GM21619 (cell line): ENCODE measurements around the gene MOSPD3.
A peak's percentile ranks its signal among the peaks of the same experiment; 100 is the strongest.

Source experiments
- ATAC-seq: cut with Tn5 transposase; IDR thresholded peaks from one replicate; pipeline ENCODE4 v1.9.1; 2021; ENCODE audit not compliant: unreplicated experiment

Gene MOSPD3

DNA sequence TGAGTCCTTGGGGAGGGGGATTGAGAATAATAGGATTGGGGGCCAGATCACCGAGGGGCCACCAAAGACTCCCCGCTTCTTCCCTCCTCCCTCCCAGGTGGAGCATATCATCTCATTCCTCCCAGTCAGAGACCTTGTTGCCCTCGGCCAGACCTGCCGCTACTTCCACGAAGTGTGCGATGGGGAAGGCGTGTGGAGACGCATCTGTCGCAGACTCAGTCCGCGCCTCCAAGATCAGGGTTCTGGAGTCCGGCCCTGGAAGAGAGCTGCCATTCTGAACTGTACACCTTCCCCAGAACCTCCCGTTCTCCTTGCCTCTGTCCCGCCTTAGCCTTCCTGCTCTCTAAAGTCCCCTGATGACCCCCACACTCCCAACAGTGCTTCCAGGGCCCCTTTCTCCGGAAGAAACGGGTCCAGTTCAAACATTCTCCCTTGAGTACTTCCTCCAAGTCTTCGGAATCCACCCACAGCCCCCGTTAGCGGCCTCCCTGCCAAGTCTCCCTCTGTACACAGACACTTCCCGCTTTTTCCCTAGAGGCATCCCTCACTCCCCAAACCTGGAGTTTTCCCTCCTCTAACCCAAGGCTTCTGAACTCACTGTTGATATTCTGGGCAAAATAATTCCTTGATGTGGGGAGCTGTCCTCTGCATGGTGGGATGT, 22.1 kb upstream of the MOSPD3 start:
- ATAC-seq = no peak

DNA sequence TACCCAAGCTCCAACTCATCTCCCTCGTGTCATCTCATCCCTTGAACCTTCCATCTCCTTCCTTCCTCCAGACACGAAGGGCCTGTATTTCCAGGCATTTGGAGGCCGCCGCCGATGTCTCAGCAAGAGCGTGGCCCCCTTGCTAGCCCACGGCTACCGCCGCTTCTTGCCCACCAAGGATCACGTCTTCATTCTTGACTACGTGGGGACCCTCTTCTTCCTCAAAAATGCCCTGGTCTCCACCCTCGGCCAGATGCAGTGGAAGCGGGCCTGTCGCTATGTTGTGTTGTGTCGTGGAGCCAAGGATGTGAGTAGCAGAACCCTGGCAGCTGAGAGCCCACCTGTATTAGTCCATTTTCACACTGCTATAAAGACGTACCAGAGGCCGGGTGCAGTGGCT, 20.7 kb upstream of the MOSPD3 start:
- no peak for ATAC-seq

DNA sequence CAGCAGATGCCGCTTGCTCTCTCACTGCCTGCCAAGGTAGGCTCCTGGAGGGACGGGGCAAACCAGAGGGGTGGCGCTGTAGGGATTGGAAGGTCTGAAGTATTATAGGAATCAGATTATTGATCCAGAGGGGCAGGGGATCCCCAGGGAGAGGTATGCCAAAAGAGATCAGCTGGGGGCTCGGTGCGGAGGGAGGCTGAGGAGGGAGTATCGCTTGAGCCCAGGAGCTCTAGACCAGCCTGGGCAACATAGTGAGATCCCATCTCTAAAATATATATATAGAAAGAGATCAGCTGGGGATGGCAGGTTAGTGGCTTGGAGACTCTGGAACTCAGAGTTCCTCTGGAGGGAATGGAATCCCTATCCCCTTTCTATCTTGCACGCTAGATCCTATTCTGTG, 17.2 kb upstream of the MOSPD3 start:
- ATAC-seq = no peak

DNA sequence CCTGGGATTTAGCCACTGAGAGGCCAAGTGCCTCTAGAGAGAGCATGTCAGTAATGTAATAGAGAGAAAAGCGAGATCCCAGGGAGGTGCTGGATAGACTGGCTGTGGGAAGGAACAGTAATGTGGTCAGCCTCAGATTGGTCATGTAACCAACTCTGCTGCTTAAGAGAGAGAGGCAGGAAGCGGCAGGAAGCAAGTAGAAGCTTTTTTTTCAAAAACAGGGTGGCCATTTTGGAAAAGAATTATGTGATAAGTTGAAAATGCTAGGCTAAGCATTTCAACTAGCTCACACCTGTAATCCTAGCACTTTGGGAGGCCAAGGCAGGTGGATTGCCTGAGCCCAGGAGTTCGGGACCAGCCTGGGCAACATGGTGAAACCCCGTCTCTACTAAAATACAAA, 13.9 kb upstream of the MOSPD3 start:
- ATAC-seq = no peak

DNA sequence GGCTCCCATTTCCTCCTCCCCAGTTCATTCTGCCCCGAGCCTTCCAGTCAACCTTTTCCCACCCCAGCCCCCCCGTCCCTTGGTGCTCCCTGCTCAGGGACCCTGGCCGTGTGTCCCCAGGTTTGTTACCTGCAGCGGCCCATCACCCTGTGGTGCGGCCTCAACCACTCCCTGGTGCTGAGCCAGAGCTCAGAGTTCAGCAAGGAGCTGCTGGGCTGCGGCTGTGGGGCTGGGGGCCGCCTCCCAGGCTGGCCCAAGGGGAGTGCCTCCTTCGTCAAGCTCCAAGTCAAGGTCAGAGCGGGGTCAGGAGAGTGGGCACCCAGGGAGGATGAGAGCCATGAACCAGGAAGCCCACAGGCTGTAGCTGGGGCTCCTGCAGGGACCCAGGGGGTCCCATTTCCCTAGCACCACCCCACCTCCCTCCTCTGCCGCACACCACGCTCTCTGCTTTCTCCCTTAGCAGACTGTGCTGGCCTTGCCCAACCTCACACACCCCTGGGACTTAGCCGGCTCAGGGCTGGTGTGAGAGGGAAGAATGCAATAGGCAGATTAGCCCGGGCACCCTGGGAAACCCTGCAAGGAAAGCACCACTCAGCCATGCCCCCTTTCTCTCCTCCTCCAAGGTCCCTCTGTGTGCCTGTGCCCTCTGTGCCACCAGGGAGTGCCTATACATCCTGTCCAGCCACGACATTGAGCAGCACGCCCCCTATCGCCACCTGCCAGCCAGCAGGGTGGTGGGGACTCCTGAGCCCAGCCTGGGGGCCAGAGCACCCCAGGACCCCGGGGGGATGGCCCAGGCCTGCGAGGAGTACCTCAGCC, 12.2 kb upstream of the MOSPD3 start:
- ATAC-seq = no peak

DNA sequence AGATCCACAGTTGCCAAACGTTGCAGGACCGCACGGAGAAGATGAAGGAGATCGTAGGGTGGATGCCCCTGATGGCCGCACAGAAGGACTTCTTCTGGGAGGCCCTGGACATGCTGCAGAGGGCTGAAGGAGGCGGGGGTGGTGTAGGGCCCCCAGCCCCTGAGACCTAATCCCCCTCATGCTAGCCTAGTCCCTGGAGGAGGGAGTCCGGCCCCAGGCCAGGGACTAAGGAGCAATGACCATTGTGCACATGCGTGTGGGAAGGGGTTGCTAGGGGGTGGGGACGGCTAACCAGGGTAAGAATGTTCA, 11.7 kb upstream of the MOSPD3 start:
- ATAC-seq = no peak

DNA sequence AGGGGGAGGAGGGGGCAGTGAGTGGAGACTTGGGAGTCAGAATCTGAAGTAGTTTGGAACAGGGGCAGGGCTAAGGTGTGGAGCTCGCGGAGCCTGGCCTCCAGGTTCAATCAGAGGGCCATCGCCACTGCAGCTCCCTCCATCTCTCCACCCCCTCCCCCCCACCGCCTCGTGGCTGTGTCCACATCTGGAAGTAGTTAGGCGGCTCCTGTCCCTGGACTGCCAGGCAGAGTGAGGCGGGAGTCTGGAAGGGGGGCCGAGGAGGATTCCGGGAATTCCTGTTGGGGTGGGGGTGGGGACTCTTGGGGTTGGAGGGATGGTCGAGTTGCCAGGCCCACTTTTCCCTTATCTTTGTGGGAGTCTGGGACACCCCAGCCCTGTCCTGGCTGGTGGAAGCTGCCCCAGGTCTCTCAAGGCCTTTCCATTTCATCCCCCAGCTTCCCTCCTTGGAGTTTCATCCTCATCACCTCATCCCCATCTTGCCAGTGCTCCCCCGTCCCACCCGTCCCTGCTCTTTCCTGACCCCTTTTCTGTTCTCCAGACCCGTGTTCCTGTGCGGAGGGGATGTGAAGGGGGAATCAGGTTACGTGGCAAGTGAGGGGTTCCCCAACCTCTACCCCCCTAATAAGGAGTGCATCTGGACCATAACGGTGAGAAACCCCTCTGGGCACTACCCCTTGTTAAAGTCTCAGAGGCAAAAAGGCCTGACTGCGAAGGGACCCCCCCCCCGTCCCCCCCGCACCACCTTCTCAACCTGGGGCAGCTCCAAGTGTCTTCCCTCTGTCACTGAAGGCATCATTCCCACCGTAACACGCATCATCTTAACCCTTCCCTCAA, 9.2 kb upstream of the MOSPD3 start:
- no peak for ATAC-seq

DNA sequence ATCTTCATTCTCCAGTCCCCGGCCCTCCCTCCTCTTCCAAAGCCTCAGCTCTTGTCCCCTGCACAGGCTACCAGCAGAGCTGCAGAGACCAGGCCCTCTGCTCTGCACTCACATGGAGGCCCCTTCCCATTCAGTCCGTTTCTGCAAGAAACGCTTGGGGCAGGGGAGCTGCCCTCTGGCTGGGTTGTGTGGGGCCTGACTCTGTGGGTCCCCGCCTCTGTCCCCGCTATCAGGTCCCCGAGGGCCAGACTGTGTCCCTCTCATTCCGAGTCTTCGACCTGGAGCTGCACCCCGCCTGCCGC, 8.7 kb upstream of the MOSPD3 start:
- peak; percentile 24 for ATAC-seq

DNA sequence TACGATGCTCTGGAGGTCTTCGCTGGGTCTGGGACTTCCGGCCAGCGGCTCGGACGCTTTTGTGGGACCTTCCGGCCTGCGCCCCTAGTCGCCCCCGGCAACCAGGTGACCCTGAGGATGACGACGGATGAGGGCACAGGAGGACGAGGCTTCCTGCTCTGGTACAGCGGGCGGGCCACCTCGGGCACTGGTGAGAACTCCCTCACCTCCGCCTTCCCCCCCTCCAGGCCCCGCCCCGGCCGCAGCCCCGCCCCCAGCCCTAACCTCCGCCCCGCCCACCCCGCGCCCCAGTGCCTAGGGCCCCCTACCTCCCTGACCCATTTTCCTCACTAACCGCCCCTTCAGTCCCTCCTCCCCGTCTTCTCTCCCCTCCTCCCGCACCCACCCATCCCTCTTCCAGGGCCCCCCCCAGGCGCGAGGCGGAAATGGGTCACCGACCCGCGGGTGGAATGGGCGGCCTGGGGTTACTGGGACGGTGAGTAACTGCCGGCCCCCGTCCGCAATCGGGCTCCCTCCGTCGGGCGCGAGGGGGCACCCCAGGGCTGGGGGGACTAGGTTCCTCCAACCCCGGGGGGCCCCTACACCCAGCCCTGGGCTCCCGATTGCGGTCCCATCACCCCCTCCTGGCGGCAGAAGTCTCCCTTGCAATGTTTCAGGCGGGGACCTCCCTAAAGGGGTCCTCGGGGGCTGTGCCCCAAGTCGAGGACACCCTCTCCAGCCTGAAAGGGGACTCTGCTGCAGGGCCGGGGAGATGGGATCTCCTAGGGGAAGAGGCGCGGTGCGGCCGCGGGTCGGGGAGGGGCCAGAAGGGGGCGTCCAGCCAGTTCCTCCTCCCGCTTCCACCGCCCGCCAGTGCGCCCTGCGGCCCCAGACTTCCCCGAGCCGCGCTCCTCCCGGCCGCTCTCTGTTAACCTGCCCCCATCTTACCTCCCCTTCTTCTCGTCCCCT, 8.0 kb upstream of the MOSPD3 start:
- ATAC-seq = peak; percentile 51

DNA sequence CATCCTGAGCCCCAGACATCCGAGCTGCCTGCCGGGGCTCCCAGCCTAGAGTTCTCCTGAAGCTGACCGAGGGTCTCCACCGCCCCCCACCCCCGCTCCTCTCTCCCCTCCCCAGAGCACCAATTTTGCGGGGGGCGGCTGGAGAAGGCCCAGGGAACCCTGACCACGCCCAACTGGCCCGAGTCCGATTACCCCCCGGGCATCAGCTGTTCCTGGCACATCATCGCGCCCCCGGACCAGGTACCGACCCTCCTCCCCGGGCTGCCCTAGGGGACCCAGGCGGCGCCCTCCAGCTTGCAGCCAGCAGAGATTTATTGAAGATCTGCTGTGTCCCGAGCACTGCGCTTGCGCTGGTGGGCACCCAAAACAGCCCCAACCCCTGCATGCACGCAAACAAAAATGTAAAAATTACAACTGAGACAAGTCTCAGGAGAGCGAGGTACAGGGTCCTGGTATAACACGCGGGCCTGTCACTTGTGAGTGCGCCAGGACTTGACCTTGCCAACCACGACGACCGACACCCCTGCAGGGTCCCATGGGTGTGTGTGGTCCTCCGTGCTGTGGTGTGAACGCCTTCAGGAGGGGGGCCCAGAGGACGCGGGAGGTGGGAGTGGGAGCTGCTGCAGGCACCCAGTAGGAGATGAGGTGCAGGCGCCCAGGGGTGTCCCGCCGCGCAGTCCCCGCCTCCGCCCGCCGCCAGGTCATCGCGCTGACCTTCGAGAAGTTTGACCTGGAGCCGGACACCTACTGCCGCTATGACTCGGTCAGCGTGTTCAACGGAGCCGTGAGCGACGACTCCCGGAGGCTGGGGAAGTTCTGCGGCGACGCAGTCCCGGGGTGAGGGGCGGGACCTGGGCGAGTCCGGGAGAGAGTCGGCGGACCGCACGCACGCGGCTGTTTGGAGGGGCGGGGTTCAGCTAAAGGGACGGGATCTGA, 7.1 kb upstream of the MOSPD3 start:
- ATAC-seq = no peak

DNA sequence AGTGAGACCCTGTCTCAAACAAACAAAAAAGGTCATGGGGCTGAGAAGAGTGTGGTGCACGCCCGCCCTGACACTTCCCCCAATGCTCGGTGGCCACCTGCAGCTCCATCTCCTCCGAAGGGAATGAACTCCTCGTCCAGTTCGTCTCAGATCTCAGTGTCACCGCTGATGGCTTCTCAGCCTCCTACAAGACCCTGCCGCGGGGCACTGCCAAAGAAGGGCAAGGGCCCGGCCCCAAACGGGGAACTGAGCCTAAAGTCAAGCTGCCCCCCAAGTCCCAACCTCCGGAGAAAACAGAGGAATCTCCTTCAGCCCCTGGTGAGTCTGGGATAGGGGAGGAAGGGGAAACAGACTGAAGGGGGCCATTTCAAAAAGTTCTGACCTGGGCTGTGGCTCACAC, 6.0 kb upstream of the MOSPD3 start:
- ATAC-seq = no peak

DNA sequence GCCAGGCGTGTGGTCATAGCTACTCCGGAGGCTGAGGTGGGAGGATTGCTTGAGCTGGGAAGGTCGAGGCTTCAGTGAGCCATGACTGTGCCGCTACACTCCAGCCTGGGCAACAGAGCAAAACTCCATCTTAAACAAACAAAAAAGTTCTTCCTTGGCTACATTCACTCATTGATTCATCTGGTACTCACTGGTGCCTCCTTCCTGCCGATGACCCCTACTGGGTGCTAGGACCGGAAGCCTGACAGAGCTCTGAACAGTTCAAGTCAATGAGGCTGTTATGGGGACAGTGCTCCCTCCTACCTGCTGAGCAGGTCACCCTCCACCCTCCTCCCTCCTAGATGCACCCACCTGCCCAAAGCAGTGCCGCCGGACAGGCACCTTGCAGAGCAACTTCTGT, 5.2 kb upstream of the MOSPD3 start:
- ATAC-seq = no peak

DNA sequence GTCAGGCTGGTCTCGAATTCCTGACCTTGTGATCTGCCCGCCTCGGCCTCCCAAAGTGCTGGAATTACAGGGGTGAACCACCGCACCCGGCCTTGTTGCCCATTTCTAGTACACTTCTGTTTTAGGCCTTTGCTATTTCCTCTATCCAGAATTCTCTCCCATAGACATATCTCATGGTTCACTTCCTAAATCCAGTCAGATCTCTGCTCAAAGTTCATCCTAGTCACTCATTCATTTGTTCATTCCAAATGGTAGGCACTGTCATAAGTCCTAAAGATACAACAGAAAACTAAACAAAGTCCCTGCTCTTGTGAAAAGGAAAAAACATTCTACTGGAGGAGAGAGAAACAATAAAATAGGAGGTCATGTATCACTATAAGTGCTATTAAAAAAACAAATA, 2.4 kb upstream of the MOSPD3 start:
- ATAC-seq = no peak

DNA sequence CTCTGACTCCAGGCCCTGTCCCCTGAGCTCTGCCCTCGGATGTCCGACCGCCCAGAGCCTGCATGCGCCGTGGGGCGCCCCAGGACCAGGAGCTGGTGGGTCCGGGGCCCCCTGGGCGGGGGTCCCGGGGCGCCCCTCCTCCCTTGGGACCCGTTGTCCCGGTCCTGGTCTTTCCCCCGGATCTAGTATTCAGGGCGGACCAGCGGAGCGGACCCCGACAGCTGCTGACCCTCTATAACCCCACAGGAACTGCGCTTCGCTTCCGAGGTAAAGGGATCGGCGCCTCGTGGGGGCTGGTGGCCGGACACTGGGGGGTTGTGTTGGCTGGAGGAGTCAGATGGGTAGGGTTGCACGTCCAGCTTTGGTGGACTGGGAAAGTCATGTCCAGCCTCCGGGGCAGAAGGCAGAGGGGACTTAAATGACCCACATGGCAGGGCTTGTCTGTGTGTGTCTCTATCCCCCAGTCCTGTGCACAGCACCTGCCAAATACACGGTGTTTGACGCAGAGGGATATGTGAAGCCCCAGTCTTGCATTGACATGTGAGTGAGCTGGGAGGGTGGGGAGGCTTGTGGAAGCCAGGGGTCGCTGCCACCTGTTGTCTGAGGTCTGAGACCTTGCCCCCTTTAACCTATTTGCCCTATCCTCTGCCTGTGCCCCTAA, 520 bp downstream of the MOSPD3 start:
- ATAC-seq = peak; percentile 5

DNA sequence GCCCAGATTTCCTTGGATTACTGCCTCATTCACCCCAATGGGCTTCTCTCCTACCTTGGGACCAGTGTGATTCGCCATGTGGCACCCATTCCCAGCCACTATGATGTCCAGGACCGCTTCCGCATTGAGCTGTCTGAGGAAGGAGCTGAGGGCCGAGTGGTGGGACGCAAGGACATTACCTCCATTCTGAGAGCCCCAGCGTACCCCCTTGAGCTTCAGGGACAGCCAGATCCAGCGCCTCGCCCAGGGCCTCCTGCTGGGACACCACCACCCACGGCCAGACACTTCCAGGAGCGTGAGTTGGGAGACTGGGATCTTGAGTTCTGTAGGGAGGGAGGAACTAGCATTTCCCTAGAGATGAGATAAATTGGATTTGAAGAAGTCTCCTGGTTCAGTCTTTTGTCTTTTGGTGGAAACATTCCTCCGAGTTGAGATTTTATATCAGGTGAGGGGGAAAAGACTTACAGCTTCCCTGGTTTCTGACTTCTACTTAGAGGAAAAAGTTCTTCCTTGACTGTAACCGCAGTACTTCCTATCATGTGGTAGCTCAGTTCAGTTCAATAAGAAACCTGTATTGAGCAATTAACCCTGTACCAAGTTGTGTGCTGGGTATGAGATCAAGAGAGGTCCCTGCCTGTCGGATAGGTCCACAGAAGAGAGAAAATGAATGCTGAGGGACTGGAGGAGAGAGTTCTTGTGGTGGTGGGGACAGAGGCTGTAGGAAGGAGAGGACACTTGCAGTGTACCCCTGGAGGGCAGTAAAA, 1.3 kb downstream of the MOSPD3 start:
- no peak for ATAC-seq

DNA sequence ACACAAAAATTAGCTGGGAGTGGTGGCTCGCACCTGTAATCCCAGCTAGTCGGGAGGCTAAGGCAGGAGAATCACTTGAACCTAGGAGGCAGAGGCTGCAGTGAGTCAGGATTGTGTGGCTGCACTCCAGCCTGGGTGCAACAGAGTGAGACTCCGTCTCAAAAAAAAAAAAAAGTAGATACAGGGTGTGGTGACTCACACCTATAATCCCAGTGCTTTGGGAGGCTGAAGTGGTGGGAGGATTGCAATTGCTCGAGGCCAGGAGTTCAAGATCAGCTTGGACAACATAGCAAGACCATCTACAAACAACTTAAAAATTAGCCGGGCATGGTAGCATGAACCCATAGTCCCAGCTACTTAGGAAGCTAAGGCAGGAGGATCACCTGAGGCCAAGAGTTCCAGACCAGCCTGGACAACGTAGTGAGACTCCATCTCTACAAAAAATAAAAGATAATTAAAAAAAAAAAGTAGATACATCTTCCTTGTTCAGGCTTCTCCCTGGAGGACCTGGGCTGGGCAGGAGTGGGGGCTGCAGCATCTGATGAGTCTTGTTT, 2.0 kb downstream of the MOSPD3 start:
- ATAC-seq = no peak

DNA sequence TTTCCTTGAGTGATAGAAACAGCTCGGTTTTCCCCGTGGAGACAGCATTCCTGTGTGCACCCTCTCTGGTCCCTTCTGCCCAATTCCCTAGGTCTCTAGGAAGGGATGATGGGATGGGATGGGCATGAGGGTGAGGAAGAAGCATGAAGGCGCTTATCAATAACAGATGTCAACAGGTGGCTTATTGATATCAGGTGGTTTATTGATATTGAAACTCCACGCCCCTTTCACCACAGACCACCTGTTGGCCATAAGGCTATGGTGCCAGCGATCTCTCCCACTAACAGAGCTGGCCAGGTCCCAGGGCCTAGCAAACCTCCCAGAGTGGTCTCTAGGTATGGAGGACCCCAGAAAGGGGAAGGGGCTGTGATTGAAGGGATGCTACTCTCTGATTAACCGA, 7.9 kb downstream of the MOSPD3 start:
- ATAC-seq = no peak

DNA sequence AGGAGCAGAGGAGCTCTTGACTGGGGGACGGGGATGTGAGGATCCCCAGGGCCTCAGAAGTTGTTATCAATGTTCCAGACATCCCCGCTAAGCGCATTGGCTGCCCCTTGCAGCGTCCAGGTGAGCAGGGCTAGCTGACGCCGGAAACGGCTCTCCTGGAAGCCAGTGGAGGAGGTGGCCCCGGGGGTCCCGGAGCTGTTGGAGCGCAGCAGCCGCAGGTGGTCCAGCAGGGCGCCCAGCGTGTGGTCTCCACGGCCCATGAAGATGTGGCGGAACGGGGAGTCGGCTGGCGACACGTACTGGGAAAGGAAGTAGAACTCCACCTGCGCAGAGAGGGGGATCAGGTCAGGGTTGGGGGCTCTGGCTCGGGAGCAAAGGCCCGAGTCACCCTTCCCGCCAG, 8.5 kb downstream of the MOSPD3 start:
- no peak for ATAC-seq
